HG03139 (cell line): ENCODE results near the gene CCDC196.
"Not testable (repeated sequence)": the region's sequence is repeated elsewhere in the genome, so short reads cannot be mapped to it uniquely, and the experiment has no call there.

Experiments used
- ATAC-seq: cut with Tn5 transposase; IDR thresholded peaks from one replicate; pipeline ENCODE4 v1.9.1; 2021; ENCODE audit not compliant: unreplicated experiment

Gene CCDC196

GRCh38 chr14:66495218-66496098, 9.3 kb downstream of the CCDC196 start:
- ATAC-seq = peak; percentile 63

DNA sequence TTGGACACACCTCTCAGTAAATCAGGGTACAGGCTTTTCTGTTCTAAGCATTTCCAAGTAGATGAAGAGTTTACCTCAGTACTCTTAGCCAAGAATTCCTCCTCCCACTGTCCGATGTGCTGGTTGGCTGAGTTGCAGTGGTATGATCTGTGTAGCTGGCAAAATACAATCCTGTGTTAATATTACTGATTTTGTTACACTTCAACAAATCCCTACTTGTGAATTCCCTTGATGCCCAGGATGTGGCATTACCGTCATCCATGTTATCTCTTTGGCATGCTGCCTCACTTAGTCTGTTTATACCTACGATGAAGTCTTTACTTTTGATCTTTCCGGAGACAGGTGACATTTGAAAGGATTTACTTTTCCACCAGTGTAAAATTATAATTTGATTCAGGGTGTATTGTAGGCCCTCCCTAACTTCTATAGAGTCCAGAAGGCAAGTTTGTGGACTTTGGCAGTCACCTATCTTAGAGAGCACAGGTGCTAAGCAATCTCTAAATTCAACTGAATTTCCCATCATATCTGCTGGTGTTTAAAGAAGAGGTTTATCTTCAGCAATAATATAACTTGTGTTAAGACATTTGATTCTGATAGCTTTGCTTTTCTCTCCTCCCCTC, 10.1 kb downstream of the CCDC196 start:
- no peak for ATAC-seq

DNA sequence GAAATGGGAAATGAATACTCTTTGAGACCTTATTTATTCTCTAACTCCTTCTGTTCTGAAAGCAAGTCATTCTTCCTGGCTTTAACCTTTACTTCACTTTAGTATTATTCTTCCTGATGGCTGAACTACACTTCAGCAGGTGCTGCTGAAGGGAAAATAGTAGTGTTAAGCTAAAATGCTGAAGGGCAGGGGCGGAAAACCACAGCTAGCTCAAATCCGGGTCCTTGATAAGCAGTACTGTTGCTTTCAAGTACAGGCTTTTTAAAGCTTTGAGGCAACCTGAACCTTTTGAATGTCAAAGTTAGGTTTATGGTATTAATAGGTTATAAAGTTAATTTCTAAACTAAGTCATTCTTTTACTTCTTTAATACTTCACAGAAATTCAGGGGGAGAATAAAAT, 10.7 kb downstream of the CCDC196 start:
- ATAC-seq = no peak

GRCh38 chr14:66498311-66498710, 12.1 kb downstream of the CCDC196 start:
- no peak for ATAC-seq

- no peak for ATAC-seq
Observed at GRCh38 chr14:66501592-66501991, 15.4 kb downstream of the CCDC196 start.

- ATAC-seq = not testable (repeated sequence)
Observed at GRCh38 chr14:66502836-66503235, 16.7 kb downstream of the CCDC196 start.

DNA sequence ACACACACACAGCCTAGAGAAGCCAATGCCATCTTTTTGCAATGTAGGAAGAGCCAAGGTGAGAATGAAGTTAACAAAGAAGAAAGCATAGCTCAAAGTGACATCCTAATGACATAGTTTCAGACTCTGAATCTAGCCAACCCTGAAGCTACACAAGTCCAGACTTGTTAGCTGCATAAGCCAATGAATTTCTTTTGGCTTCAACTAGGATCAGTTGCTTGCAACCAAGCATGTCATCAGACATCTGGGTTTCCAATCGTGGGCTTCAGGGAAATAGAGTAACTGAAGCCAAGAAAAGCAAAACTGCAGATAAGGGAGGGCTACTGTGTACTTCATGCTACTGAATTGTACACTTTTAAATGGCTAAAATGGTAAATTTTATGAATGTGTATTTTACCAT, 17.4 kb downstream of the CCDC196 start:
- ATAC-seq = no peak

GRCh38 chr14:66507181-66507721, 21.1 kb downstream of the CCDC196 start:
- ATAC-seq = no peak

- ATAC-seq = peak; percentile 76
Observed at GRCh38 chr14:66507722-66508546, 21.8 kb downstream of the CCDC196 start, which contains the start of gene GPHN. Gene GPHN (plus strand): TSS chr14:66508147.

DNA sequence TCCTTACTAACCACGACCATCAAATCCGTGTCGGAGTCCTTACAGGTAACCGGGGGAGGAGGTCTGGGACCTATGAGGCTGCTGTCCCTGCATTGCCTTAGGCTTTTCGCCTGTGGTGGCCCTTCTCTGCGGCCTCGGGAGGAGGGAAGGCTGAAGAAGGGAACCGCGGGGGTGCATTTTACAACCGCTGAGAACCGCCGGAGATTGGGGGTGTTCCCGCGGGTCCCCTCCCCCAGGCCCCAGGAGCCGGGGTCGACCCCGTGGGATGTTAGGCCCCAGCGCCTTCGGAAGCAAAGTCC, 22.3 kb downstream of the CCDC196 start:
- no peak for ATAC-seq

DNA sequence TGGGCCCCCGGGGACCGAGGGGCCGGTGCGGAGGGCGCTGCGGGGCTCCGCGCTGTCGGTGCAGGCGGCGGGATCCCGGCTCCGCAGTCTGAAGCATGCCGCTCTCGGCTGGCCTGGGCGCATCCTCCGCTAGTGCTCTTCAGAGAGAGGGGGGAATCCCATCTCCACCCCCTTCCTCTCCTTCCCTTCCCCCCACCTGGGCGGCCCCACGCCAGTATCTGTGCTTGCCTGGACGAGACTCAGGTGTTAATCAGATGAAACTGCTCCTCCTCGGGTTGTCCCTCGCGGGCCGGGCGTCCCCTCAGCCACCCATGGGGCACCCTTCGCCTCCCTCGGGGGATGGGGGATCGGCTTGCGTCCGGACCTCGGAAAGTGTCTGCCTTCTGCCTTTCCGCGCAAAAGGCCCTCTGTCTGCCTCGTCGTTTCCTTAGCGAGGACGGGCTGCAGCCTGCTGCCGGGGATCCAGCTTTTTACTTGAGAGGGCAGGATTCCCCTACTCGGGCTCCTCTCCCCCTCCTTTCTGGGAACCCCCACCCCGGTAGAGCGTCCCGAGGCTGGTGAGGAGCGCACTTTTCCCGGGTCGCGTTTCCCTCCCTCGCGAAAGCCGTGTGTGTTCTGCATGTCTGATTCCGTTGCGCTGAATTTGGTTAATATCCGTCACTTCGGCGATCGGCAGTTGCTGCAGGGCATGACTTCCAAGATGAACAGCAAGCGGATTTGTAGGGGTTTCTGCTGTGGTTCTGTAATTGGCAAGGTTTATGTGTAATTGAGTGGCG, 22.9 kb downstream of the CCDC196 start:
- ATAC-seq = no peak

GRCh38 chr14:66509874-66510273, 23.7 kb downstream of the CCDC196 start:
- ATAC-seq = no peak

GRCh38 chr14:66511849-66512248, 25.7 kb downstream of the CCDC196 start:
- no peak for ATAC-seq

DNA sequence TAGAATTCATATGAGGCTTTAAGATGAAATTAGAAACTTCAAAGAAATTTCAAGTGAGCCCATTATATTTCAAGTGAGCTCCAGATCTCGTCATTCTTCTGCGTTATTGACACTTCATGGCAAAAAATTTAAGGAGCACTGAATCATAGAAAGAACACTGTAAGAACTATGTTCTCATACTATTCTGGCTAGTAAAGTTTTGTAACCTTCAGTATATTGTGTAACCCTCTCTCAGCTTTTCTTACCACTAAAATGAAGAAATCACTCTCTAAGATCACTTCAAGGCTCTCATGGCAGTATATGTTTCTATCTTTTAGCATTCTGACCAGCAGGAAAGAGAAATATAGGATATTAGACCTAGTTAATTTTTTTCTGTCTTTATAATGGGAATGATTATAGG, 28.0 kb downstream of the CCDC196 start:
- ATAC-seq = no peak

DNA sequence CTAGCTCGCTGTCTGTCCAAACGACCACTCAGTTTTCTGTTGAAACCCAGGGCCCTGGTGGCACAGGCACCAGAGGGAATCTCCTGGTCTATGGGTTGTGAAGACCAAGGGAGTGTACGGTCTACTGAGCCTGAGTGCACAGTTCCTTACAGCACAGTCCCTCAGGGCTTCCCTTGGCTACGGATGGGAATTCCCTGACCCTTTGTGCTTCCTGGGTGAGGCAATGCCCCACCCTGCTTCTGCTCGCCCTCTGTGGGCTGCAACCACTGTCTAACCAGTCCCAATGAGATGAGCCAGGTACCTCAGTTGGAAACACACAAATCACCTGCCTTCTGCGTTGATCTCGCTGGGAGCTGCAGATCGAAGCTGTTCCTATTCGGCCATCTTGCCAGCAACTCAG, 44.4 kb downstream of the CCDC196 start:
- no peak for ATAC-seq

- no peak for ATAC-seq
Observed at GRCh38 chr14:66539034-66539433, 52.9 kb downstream of the CCDC196 start.

- no peak for ATAC-seq
Observed at GRCh38 chr14:66540038-66540437, 53.9 kb downstream of the CCDC196 start.

DNA sequence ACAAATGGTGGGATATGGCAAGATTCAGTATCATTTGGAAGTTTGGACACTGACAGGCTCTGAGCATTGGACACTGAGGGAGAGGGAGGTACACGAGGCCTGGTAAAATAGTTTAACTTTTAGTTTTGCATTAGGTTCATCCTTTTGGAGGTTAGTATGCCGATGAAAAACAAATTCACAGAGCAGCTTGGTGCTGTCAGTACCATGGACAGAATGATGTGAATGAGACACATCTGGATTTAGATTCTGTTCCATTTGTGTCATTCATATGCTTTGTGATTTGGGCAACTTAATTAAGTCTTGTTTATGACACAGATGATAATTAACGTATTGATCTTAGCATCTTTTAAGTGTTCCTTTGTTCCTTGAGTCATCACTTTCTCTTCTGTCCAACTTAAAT, 55.5 kb downstream of the CCDC196 start:
- no peak for ATAC-seq

DNA sequence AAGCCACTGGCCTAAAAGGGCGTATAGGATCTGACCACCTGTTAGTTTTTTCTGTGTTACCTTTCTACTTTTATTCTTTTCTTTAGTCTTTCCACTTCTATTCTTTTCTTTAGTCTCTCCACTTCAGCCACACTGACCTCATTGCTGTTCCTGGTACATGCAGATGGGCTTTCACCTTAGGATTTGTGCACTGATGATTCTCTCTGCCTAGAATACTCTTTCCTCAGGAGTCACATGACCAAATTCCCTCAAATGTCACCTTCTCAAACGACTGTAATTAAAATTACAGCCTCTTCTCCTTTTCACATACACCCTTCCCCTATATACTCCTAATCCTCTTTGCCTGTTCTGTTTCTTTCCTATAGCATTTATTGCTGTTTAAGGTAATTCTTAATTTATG, 57.8 kb downstream of the CCDC196 start:
- no peak for ATAC-seq

GRCh38 chr14:66545191-66545590, 59.0 kb downstream of the CCDC196 start:
- ATAC-seq = not testable (repeated sequence)

DNA sequence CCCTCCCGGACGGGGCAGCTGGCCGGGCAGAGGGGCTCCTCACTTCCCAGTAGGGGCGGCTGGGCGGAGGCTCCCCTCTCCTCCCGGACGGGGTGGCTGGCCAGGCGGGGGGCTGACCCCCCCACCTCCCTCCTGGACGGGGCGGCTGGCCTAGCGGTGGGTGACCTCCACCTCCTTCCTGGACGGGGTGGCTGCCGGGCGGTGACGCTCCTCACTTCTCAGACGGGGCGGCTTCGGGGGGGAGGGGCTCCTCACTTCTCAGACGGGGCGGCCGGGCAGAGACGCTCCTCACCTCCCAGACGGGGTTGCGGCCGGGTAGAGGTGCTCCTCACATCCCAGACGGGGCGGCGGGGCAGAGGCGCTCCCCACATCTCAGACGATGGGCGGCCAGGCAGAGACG, 59.6 kb downstream of the CCDC196 start:
- not testable (repeated sequence) for ATAC-seq
